Stimulated activated CD8-positive, alpha-beta memory T cell treated with anti-CD3 and anti-CD28 coated beads, Interleukin-12 subunit alpha, Interleukin-12 subunit beta, amount 100 ng/mL, for 24 hours (primary cell): ENCODE measurements around the gene DDX31.

Experiments used
- DNase-seq: peaks from one replicate; pipeline ENCODE4 v3.0.0-alpha.2; 2020; ENCODE audit errors: extremely low read depth

Gene DDX31

GRCh38 chr9:132634327-132634726 is 35.5 kb downstream of the DDX31 start:
- DNase-seq, result no peak

- DNase-seq, result no peak
These were observed 37.2 kb downstream of the DDX31 start for GRCh38 chr9:132632413-132633129.

GRCh38 chr9:132631685-132632084 is 38.1 kb downstream of the DDX31 start:
- DNase-seq, result no peak

- DNase-seq, result no peak
These were observed 38.5 kb downstream of the DDX31 start for GRCh38 chr9:132631280-132631679.

DNA sequence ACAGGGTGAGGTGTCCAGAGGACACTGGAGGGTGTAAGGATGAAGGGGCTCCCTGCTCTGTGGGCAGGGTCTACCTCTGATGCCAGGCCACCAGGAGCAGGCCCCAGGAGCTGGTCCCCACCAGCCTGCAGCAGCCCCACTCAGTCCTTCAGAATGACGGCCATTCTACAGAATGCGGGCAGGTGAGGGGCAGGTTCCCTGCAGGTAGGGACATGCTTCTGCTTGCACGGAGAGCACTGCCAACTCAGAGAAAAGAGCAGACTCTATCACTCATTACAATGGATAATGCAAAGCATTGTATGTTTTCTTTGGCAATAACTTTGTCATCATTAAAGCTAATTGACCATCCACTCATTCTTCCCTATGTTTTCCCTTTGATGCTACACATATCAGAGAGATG is 39.0 kb downstream of the DDX31 start:
- DNase-seq, result no peak

DNA sequence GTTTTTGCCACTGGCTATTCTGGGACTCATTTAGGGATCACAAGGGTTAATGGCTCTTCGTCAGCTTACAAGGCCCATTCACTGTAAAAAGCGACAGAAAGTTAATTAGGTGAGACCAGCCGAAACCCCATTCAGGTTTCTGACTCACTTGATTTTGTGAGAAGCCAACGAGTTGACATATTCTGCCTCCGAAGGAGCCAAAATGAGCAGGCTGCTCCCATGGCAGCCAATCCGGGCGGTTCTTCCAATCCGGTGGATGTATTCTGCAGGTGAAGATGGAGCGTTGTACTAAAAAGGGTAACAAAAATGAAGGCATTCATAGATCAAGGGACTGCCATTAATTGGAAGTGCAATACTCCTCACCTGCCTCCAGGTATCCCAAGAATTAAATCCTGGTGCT is 39.7 kb downstream of the DDX31 start:
- no peak for DNase-seq

- no peak for DNase-seq
These were observed 41.0 kb downstream of the DDX31 start for GRCh38 chr9:132628746-132629145.

DNA sequence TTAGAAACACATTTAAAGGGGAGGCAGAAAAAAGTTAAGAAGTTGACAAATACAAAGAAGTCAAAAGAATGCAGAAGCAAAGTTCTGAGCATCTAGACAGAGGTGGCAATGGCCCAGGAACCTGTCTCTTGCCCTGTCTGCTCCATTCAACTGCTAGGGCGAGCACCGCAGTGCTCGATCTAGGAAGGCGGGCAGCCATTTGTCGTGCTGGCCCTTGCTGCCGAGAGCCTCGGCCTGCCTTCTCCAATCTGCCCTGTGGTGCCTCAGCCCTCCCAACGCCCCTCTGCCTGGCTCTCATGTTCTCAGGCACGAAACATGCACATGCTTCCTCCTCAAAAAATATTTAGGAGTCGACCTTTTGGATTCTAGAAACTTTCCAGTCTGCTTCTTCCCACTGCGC is 42.2 kb downstream of the DDX31 start:
- DNase-seq, result no peak

DNA sequence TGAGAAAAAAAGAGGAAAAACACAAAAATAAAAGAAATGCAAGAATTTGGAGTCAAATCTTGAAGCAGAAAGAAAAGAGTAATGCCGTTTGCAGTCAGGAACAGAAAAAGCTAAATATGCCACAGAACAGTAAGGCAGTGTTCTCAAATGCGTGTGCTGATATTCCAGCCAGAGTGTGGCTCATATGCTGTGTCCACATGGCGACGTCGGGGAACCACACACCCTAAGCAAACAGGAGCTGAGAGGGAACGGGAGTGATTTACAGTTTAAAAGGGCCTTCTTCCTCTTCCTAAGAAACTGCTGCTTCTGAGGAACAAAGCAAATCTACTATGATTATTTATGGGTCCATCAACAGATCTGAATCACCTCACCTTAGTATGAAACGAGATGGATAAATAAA is 42.7 kb downstream of the DDX31 start:
- DNase-seq, result no peak

- DNase-seq, result no peak
These were observed 43.5 kb downstream of the DDX31 start for GRCh38 chr9:132626285-132626684.

GRCh38 chr9:132622159-132622558 is 47.6 kb downstream of the DDX31 start:
- DNase-seq, result no peak

DNA sequence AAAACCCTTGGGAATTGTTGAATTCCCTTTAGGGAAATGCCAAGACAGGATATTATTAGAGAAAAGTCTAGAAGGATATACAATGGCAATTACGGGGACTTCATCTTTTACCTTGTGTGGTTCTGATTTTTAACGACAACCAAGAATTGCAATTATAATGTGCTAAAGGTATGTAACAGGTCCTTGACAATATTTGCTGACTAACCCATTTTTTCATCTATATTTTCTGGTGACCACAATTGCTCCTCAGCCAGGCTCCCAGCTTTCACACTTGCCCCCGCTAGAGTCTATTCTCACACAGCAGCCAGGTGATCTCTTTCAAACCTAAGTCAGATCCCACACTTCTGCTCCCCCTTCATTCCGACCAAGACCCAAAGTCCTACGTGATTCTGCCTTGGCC is 53.1 kb downstream of the DDX31 start:
- no peak for DNase-seq

DNA sequence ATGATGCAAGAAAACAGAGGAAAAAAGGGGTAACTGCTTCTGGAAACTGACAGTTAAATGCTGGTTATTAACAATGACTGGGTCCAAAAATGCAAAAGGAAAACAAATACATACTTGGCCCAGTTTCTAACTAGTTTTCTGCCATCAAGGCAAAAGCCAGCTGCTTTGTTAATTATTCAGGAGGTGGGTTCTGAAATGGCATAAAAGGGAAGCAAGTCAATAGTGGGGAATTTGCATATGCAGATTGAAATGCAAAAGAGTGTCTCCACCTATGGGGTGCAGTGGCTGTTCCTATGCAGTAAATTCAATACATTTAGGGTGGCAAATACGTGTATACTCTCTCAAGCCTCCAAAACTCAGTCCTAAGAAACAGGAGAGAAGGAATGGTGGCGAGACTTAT is 54.0 kb downstream of the DDX31 start:
- DNase-seq, result no peak

- DNase-seq, result no peak
These were observed 55.5 kb downstream of the DDX31 start for GRCh38 chr9:132614324-132614723.

DNA sequence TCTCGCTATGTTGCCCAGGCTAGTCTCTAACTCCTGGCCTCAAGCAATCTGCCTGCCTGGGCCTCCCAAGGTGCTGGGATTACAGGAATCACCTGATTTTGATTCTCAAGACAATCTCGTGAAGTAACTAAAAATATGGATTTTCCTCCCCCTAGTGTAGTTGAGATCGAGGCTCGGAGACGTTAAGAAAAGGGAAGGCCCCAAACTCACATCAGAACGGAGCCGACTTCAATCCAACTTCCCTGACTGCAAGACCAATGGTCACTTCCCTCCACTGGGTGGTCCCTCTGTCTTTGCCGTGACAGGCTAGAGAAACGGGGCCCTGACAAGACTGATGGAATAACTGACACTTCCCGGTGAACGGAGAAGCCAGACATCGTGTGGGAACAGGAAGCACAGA is 59.1 kb downstream of the DDX31 start:
- no peak for DNase-seq

DNA sequence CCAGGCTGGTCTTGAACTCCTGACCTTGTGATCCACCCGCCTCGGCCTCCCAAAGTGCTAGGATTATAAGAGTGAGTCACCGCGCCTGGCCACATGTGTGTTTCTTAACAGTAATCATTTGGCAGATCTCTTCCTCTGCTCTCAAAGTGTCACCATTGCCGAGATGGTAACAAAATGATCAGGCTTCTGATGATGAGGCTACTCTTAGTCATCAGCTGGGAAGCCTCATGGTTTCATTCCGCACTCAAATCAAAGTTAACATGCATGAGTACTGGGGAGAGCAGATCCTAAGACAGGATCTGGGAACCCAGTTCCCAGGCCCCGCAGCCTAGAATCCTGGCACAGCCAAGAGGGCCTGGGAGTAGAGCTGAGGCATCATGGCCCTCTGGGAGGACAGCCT is 60.0 kb downstream of the DDX31 start:
- no peak for DNase-seq

GRCh38 chr9:132609184-132609583 is 60.6 kb downstream of the DDX31 start:
- DNase-seq, result no peak

- no peak for DNase-seq
These were observed 63.7 kb downstream of the DDX31 start for GRCh38 chr9:132606066-132606465.

GRCh38 chr9:132605387-132605786 is 64.4 kb downstream of the DDX31 start:
- no peak for DNase-seq

- DNase-seq, result no peak
These were observed 67.6 kb downstream of the DDX31 start for GRCh38 chr9:132602207-132602606.

GRCh38 chr9:132600326-132600984 is 69.3 kb downstream of the DDX31 start:
- no peak for DNase-seq

GRCh38 chr9:132597073-132597775 is 72.6 kb downstream of the DDX31 start:
- no peak for DNase-seq

DNA sequence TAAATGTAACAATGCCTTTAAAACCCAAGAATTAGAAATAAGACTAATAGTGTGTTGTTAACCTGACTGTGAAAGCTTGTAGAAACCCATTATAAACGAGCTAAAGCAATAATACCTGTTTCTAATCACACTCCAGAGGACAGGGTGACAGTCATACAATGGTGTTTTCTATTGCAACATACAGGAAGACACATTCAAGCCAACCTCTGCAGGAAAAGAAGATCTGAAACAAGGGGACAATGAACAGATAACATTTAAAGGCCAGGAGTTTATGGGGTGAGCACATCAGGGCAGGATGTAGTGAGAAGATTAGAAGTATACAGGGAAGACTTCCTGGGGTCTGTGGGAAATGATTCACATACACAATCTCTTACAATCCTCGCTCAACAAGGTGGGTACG is 73.6 kb downstream of the DDX31 start:
- no peak for DNase-seq
